Spleen (tissue), 7 donors: ENCODE data around the gene CEP57.

Source experiments
- POLR2AphosphoS5 ChIP-seq, 3 donors: sonication (generic); formaldehyde crosslinking; IDR thresholded peaks; one replicate each; pipeline ENCODE4 v1.5.1; 2017; ENCODE audit warnings: antibody characterized with exemption in 3 of 3
- TF ChIP-seq, protein P1 (sequence below), 11 experiments: fragments of 200-600 bp in 7 of 11; fragments of 450-650 bp in 4 of 11; sonication (generic) in 4 of 11; IDR thresholded peaks in 8 of 11; conservative IDR thresholded peaks in 3 of 11; 1 replicate in 7 of 11; 2 replicates in 4 of 11; pipeline versions ENCODE4 v1.4.0 to v1.8.0; 2016 to 2021; ENCODE audit warnings: antibody characterized with exemption in 11 of 11, inconsistent platforms in 4 of 11, mild to moderate bottlenecking in 1 of 11
- donor health status: DM: no; HTN: no; CAD: no; lungs with moderate emphysema.
- donor health status: DM: no; HTN: no; CAD: no.
- donor health status: DM: no; HTN: no; CAD: no.

DNA sequence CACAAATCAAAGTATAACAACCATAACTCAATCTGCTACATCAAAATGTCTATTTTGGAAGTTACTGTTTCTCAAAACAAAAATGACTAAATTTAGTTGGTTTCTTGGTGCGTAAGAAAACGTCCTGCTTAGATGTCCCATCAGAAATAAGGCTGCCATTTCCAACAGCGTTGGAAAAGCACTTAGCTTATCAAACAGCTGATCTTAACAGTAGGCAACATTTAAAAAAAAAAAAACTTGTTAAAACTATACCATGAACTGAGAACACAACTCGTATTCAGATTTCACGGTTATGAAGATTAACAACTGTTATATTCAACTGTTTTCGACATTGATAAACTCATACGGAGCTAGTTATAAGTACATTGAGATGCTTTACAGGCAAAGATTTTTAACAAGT lies 2.4 kb downstream of the CEP57 start:
- TF ChIP-seq, protein P1, sequence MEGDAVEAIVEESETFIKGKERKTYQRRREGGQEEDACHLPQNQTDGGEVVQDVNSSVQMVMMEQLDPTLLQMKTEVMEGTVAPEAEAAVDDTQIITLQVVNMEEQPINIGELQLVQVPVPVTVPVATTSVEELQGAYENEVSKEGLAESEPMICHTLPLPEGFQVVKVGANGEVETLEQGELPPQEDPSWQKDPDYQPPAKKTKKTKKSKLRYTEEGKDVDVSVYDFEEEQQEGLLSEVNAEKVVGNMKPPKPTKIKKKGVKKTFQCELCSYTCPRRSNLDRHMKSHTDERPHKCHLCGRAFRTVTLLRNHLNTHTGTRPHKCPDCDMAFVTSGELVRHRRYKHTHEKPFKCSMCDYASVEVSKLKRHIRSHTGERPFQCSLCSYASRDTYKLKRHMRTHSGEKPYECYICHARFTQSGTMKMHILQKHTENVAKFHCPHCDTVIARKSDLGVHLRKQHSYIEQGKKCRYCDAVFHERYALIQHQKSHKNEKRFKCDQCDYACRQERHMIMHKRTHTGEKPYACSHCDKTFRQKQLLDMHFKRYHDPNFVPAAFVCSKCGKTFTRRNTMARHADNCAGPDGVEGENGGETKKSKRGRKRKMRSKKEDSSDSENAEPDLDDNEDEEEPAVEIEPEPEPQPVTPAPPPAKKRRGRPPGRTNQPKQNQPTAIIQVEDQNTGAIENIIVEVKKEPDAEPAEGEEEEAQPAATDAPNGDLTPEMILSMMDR (IDR thresholded peaks at IDR 0.05 in 8 of 11, conservative IDR thresholded peaks at IDR 0.05 in 3 of 11) = no peak
- TF ChIP-seq POLR2AphosphoS5 (IDR thresholded peaks at IDR 0.05) = no peak
